Measurements from ENCODE around the gene ZMIZ1. TPM values are rescaled to one million over a fixed set of nuclear protein-coding genes. Genes with fewer than 3 reads are reported as not detected.

Gene ZMIZ1
- polyA plus RNA-seq, 3 donors from 2014 or later = 1.2 to 9.5 (median 1.8) TPM

- Mint-ChIP-seq H3K27ac (no peak overlapping the region), H3K27me3 (ENCODE audit: low read depth in 3 of 3) (peaks cover 0 to 4% (median 3%) of the 10 kb centered on the region in 3 donors), H3K4me1 (peaks cover 20 to 25% of the 10 kb centered on the region in 2 donors), H3K36me3 (peaks cover 11 to 29% (median 14%) of the 10 kb centered on the region in 3 donors), H3K9me3 (no peaks in the 10 kb centered on the region), H3K4me3 (no peak overlapping the region)
- DNase-seq = no peak
These were observed 291.2 kb downstream of the ZMIZ1 start for GRCh38 chr10:79359816-79360498.

GRCh38 chr10:79360499-79361342 lies 292.0 kb downstream of the ZMIZ1 start:
- Mint-ChIP-seq H3K9me3 (no peaks in the 10 kb centered on the region), H3K27me3 (ENCODE audit: low read depth in 3 of 3) (peaks cover 0 to 3% (median 3%) of the 10 kb centered on the region in 3 donors), H3K36me3 (peaks cover 6 to 22% (median 7%) of the 10 kb centered on the region in 3 donors), H3K27ac (no peak overlapping the region), H3K4me1 (peaks cover 15 to 18% of the 10 kb centered on the region in 2 donors), H3K4me3 (no peak overlapping the region)
- DNase-seq = no peak

GRCh38 chr10:79361726-79362397 lies 293.1 kb downstream of the ZMIZ1 start:
- Mint-ChIP-seq H3K27me3 (ENCODE audit: low read depth in 3 of 3) (peaks cover 0 to 3% (median 3%) of the 10 kb centered on the region in 3 donors), H3K4me1 (peaks cover 9 to 10% of the 10 kb centered on the region in 2 donors), H3K9me3 (no peaks in the 10 kb centered on the region), H3K27ac (peak overlapping the region in 1 of 6 donors; percentile 23), H3K4me3 (no peak overlapping the region), H3K36me3 (peaks cover 5 to 16% (median 5%) of the 10 kb centered on the region in 3 donors)
- DNase-seq = no peak

Data from immature natural killer cell (primary cell).